GM10248 (cell line): ENCODE results near the gene GPATCH8.
"Not testable (repeated sequence)": the region's sequence is repeated elsewhere in the genome, so short reads cannot be mapped to it uniquely, and the experiment has no call there.

Experiments used
- CTCF ChIA-PET: fragments of 300-600 bp; sonication (Branson Sonifier 250); formaldehyde crosslinking; extraction: SDS; loops from one replicate; lab custom pipeline; 2021; ENCODE audit warnings: antibody characterized with exemption; lab: Yijun Ruan, JAX
- POLR2A ChIA-PET: fragments of 350-650 bp; sonication (Branson Sonifier 250); formaldehyde crosslinking; extraction: SDS; loops from one replicate; lab custom pipeline; 2020; ENCODE audit warnings: antibody characterized with exemption; lab: Yijun Ruan, JAX
- DNase-seq: peaks from one replicate; pipeline ENCODE4 v3.0.0; 2012; ENCODE audit errors: extremely low spot score
- TF ChIP-seq, protein P1 (sequence below): IDR thresholded peaks from 2 replicates; pipeline ENCODE4 v1.5.1; 2012; ENCODE audit warnings: mild to moderate bottlenecking, low read depth; ENCODE audit errors: extremely low read depth, missing control alignments, control extremely low read depth

The GPATCH8 gene

DNA sequence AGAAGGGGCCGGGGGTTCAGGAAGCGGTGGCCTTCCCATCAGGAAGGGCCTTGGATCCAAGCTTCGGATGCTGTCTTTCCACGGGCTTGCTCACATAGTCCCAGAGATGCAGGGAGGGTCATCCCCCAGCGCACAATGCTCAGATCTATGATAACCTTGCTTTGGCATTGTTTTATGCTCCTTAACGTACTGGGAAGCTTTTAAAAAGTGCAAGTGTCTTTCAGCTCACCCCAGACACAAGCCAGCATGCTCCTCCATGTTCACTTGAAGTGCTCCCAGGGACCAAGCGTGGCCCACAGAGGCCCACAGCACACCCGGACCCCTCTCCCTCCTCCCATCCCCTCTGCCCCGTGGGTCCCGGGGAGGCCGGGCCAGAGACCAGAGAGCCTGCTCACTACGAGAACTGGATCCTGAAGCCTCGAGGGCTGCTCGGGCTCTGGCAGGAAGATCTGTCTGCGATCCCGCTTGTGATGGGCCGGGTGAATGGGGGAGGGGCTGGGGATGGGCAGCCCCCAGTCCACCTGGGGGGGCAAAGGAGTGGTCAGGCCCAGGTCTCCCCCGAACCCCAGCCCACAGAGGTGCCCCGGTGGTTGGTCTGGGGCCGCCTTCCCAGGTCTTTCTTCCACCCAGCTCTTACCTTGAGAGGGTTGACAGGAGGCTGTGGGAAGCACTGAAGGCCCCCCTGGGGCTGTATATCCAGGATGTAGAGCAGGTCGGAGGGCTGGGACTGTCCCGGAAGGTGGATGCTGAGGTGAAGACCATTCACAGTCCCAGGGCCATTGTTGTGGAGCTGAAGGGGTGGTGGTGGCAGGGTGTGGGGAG is 127.8 kb downstream of the GPATCH8 start:
- TF ChIP-seq, protein P1, sequence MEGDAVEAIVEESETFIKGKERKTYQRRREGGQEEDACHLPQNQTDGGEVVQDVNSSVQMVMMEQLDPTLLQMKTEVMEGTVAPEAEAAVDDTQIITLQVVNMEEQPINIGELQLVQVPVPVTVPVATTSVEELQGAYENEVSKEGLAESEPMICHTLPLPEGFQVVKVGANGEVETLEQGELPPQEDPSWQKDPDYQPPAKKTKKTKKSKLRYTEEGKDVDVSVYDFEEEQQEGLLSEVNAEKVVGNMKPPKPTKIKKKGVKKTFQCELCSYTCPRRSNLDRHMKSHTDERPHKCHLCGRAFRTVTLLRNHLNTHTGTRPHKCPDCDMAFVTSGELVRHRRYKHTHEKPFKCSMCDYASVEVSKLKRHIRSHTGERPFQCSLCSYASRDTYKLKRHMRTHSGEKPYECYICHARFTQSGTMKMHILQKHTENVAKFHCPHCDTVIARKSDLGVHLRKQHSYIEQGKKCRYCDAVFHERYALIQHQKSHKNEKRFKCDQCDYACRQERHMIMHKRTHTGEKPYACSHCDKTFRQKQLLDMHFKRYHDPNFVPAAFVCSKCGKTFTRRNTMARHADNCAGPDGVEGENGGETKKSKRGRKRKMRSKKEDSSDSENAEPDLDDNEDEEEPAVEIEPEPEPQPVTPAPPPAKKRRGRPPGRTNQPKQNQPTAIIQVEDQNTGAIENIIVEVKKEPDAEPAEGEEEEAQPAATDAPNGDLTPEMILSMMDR, result no peak
- ChIA-PET POLR2A (no interaction called here), CTCF (interaction anchor here (0.8 to 5.7 kb wide), 10 partner anchors 9 to 165 kb away, joined by 3 to 26 read pairs (median 6); partner anchors contain the start of gene FAM171A2)
- no peak for DNase-seq

DNA sequence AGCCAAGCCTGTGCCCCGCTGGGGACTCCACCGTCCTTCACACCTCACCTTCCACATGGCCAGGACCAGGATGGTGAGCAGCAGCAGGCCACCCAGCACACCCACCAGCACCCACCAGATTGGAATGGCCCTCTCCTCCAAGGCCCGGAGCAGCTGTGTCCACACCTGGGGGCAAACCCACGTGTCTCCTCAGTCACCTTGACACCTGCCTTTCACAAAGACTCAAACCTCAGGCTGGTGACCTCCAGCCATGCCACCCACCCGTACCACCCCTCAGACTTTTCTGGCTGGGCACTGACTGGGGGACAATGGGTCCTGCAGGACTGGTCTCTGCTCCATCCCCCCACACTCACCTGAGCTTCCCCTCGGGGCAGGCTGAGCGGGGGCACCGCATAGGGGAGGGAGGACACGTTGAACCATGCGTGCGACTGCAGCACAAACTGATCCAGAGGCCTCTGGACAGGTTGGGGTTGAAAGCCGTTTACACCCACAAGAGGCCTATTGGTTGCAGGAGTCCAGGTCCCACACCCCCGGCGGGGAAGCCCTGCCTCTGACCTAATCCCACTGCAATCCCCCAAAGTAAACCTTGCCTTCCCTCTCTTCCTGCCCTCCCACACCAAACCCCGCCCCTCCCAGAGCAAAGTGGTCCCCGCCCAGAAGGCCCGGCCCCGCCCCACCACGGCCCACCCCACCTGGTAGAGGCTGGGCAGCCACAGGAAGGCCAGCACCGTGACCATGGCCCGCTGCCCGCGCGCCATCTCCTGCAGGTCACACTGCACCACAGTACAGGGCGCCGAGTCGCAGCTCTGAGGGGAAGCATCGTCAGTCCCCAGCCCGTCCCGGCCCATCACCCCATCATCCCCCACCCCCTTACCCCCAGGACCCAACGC is 128.7 kb downstream of the GPATCH8 start:
- ChIA-PET CTCF (interaction anchor here (1.2 to 5.7 kb wide), 4 partner anchors 11 to 149 kb away, joined by 7 to 26 read pairs (median 7); partner anchors contain the start of gene FAM171A2), POLR2A (no interaction called here)
- peak; percentile 62 for DNase-seq
- TF ChIP-seq, protein P1, result no peak

DNA sequence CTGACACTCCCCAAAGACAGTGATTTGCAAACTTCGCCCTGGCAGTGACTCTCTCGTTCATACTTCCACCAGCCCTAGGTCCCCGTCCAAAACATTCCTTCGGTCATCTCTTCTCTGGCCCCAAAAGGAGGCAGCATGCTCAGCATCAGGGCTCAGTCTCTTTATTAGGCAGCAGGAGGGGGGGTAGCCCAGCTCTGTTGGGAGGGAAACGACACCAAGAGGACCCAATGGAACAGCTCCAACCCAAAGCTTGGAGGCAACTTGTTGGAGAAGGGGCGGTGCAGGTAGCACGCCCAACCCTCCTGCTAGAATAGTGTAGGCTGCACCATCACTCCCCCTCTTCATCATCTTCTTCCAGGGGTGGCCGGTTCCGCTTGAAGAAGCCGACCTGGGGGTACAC is 131.2 kb downstream of the GPATCH8 start:
- POLR2A ChIA-PET, result no interaction called here

DNA sequence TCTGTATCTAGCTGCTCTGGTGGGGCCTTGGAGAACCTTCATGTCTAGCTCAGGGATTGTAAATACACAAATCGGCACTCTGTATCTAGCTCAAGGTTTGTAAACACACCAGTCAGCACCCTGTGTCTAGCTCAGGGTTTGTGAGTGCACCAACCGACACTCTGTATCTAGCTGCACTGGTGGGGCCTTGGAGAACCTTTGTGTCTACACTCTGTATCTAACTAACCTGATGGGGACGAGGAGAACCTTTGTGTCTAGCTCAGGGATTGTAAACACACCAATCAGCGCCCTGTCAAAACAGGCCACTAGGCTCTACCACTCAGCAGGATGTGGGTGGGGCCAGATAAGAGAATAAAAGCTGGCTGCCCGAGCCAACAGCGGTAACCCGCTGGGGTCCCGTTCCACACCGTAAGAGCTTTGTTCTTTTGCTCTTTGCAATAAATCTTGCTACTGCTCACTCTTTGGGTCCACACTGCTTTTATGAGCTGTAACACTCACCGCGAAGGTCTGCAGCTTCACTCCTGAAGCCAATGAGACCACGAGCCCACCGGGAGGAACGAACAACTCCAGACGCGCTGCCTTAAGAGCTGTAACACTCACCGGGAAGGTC is 133.7 kb downstream of the GPATCH8 start:
- CTCF ChIA-PET, result interaction anchor here (1.2 to 3.4 kb wide), 6 partner anchors 8 to 160 kb away, joined by 3 to 17 read pairs (median 4); partner anchors contain the start of gene GRN
- POLR2A ChIA-PET, DNase-seq: not testable (repeated sequence)

More for the DNA sequence above, 131.2 kb downstream of the GPATCH8 start:
- no peak for DNase-seq
- TF ChIP-seq, protein P1, result no peak
- CTCF ChIA-PET, result interaction anchor here (3.4 to 5.7 kb wide), 2 partner anchors 9 to 17 kb away, joined by 17 to 26 read pairs; partner anchors contain the start of gene FAM171A2

DNA sequence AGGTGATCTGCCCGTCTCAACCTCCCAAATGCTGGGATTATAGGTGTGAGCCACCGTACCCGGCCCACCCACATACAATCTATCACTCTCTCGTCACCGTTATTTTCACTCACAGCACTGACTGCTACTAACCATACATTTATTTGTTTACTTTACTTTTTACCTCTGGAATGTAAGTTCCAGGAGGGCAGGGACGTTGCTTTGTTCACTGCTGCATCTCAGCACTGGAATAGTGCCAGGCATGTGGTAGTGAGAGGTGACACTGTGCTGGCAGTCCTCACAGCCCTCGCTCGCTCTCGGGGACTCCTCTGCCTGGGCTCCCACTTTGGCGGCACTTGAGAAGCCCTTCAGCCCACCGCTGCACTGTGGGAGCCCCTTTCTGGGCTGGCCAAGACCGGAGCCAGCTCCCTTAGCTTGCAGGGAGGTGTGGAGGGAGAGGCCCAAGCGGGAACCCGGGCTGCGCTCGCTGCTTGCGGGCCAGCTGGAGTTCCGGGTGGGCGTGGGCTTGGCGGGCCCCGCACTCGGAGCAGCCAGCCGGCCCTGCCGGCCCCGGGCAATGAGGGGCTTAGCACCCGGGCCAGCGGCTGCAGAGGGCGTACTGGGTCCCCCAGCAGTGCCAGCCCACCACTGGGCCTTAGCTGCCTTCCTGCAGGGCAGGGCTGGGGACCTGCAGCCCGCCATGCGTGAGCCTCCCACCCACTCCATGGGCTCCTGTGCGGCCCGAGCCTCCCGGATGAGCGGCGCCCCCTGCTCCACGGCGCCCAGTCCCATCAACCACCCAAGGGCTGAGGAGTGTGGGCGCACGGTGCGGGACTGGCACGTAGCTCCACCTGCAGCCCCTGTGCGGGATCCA is 134.6 kb downstream of the GPATCH8 start:
- DNase-seq, POLR2A ChIA-PET: not testable (repeated sequence)
- CTCF ChIA-PET, result interaction anchor here (1.2 to 10.5 kb wide), 6 partner anchors 11 to 159 kb away, joined by 3 to 135 read pairs (median 4); partner anchors contain the start of gene GRN

DNA sequence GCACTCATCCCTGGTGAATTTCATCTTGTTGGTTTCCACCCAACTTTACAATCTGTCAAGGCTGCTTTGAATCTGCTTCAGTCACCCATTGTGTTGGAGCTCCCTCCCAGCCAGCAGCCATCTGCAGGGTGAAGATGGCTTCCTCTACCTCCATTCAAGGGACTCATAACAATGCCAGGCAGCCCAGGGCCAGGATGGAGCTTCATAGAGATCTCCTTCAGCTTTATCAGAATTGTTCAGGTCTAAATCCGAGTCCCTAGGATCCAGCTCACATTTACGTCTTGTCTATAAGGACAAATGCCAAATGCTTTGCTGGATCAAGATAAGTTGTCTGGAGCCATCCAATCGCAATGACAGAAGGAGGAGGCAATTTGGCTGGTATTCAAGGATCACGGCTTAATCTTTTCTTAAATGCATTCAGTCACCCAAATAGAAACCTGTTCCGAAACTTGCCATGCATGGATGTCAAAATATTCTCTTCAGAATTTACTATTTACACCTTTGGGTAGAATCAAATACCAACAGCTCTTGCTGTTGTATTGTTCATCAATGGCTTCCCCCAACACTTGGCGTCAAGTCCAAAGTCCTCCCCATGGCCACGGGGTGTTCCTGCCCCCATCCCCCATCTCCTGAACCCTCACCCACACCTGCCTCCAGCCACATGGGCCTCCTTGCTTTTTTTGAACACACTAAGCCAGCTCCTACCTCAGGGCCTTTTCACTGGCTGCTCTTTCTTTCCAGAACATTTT is 135.8 kb downstream of the GPATCH8 start:
- ChIA-PET CTCF (interaction anchor here (2.2 to 10.5 kb wide), 2 partner anchors 9 to 15 kb away, joined by 10 to 135 read pairs; no protein-coding TSS in a partner anchor), POLR2A (interaction anchor here (0.6 kb wide), 1 partner anchor 297 kb away, joined by 4 read pairs; no protein-coding TSS in a partner anchor)
- no peak for DNase-seq
- TF ChIP-seq, protein P1, result no peak

DNA sequence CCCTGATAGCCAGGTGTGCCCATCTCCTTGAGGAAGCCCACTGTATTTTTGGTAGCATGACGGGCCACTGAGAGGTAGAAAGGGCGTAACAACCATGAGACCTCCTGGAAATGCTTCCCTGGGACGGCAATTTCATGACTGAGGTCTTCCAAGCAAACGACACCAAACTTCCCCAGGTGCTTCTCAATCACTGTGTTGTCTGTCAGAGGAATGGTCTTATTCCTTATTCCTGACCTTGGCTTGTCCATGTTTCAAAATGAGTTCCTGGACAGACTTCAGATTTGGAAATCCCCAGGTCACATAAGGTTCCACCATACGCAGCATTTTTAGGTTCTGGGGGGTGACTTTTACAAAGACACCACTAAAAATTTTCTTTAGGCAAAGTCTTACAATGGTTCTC is 138.2 kb downstream of the GPATCH8 start:
- DNase-seq, POLR2A ChIA-PET: not testable (repeated sequence)
- CTCF ChIA-PET, result interaction anchor here (0.9 to 10.5 kb wide), 4 partner anchors 12 to 421 kb away, joined by 3 to 135 read pairs (median 3); no protein-coding TSS in a partner anchor
